Adrenal gland (tissue), 5 donors: ENCODE results near the gene GPATCH3.

ENCODE experiments used
- POLR2A ChIP-seq, 2 donors: fragments of 450-650 bp; IDR thresholded peaks; one replicate each; pipeline ENCODE4 v1.6.1; 2017; ENCODE audit warnings: antibody characterized with exemption in 2 of 2, mild to moderate bottlenecking in 2 of 2, moderate library complexity in 1 of 2
- TF ChIP-seq, protein P1 (sequence below), 6 experiments: fragments of 450-650 bp in 4 of 6; fragments of 200-600 bp in 2 of 6; sonication (generic) in 1 of 6; IDR thresholded peaks; 1 replicate in 5 of 6; 2 replicates in 1 of 6; pipeline versions ENCODE4 v1.5.1 to v1.8.0; 2016 to 2021; ENCODE audit warnings: antibody characterized with exemption in 6 of 6, mild to moderate bottlenecking in 2 of 6, moderate library complexity in 1 of 6
- donor health status: DM: no; HTN: no; CAD: no.

DNA sequence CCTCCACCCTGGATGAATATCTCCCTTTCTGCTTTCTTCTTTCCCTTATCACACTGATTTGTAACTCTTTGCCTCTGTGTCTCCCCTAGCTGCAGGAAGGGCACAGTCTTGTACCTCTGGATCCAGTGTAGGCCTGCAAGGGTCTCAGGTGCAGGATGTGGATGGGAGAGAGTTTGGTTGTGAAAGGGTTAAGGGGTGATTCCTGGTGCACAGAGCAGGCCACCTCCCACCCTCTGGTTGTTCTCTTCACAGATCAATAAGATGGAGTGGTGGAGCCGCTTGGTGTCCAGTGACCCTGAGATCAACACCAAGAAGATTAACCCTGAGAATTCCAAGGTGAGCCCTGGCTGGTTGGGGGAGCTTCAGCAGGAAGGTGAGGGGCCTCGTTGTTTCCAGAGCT lies 44.9 kb upstream of the GPATCH3 start:
- no peak for TF ChIP-seq POLR2A (IDR thresholded peaks at IDR 0.05)
- TF ChIP-seq, protein P1, sequence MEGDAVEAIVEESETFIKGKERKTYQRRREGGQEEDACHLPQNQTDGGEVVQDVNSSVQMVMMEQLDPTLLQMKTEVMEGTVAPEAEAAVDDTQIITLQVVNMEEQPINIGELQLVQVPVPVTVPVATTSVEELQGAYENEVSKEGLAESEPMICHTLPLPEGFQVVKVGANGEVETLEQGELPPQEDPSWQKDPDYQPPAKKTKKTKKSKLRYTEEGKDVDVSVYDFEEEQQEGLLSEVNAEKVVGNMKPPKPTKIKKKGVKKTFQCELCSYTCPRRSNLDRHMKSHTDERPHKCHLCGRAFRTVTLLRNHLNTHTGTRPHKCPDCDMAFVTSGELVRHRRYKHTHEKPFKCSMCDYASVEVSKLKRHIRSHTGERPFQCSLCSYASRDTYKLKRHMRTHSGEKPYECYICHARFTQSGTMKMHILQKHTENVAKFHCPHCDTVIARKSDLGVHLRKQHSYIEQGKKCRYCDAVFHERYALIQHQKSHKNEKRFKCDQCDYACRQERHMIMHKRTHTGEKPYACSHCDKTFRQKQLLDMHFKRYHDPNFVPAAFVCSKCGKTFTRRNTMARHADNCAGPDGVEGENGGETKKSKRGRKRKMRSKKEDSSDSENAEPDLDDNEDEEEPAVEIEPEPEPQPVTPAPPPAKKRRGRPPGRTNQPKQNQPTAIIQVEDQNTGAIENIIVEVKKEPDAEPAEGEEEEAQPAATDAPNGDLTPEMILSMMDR (IDR thresholded peaks at IDR 0.05): no peak
